HepG2 (cell line): ENCODE results near the gene ZNF148. TPM values are rescaled to one million over a fixed set of nuclear protein-coding genes. Genes with fewer than 3 reads are reported as not detected.

Experiments
- ATAC-seq: fragments of 200-7000 bp; cut with Tn5 transposase; 3 replicates; pipeline ENCODE4 v1.9.1; 2020; ENCODE audit warnings: mild to moderate bottlenecking, moderate library complexity
- BruUV-seq: library from RNA; stranded (reverse); fragments of 400-500 nt; replicated peaks from 2 replicates; lab custom pipeline; 2021; lab: Mats Ljungman, UMichigan
- CTCF ChIA-PET: fragments of 300-600 bp; formaldehyde crosslinking; extraction: SDS; loops from one replicate; lab custom pipeline; 2021; ENCODE audit warnings: low total read pairs, inconsistent platforms, low intra/inter-chr PET ratio; lab: Yijun Ruan, JAX
- POLR2A ChIA-PET: fragments of 350-600 bp; sonication (Branson Sonifier 250); formaldehyde crosslinking; loops from one replicate; lab custom pipeline; 2020; ENCODE audit warnings: antibody characterized with exemption, inconsistent platforms; lab: Yijun Ruan, JAX
- DNase-seq: peaks from one replicate; pipeline ENCODE4 v3.0.0-alpha.2; 2015; ENCODE audit warnings: low spot score
- FAIRE-seq: peaks from 3 replicates; lab custom pipeline; 2011; peaks lifted over from hg19 to GRCh38; lab: Jason Lieb, UNC
- H2AFZ ChIP-seq: one replicate; pipeline ENCODE4 v1.6.1; 2011; ENCODE audit warnings: low read length, inconsistent platforms
- H3K27ac ChIP-seq: fragments of 300-600 bp; 3 replicates; pipeline ENCODE4 v1.8.0; 2011; ENCODE audit warnings: mixed run types, mild to moderate bottlenecking, mixed read lengths, low read length, inconsistent platforms; ENCODE audit not compliant: insufficient read depth; ENCODE audit errors: extremely low read length
- H3K27me3 ChIP-seq, 2 experiments: fragments of 200-600 bp in 1 of 2; 2 replicates in 1 of 2; 3 replicates in 1 of 2; pipeline versions ENCODE4 v1.6.0 to v1.8.0; 2011; ENCODE audit warnings: low read length in 2 of 2, mild to moderate bottlenecking in 2 of 2, moderate library complexity in 2 of 2, inconsistent platforms in 1 of 2; ENCODE audit not compliant: insufficient read depth in 2 of 2, control insufficient read depth in 1 of 2
- H3K36me3 ChIP-seq, 2 experiments: fragments of 200-600 bp in 1 of 2; replicated peaks in 1 of 2; 2 replicates in 1 of 2; 3 replicates in 1 of 2; pipeline versions ENCODE4 v1.5.1 to v1.8.0; 2011; ENCODE audit warnings: low read length in 2 of 2, inconsistent platforms in 1 of 2; ENCODE audit not compliant: insufficient read depth in 2 of 2, control insufficient read depth in 1 of 2
- H3K4me1 ChIP-seq: 2 replicates; pipeline ENCODE4 v1.5.1; 2012; ENCODE audit warnings: low read length, inconsistent platforms; ENCODE audit not compliant: insufficient read depth
- H3K4me2 ChIP-seq: 2 replicates; pipeline ENCODE4 v1.6.0; 2011; ENCODE audit warnings: low read depth, low read length, inconsistent platforms
- H3K4me3 ChIP-seq, 3 experiments: fragments of 200-600 bp in 1 of 3; sonication (generic), shearing (Covaris generic) in 1 of 3; replicated peaks in 1 of 3; 2 replicates each; pipeline ENCODE4 v1.5.1; 2011 to 2016; ENCODE audit warnings: low read length in 3 of 3, inconsistent platforms in 2 of 3, low read depth in 2 of 3, mild to moderate bottlenecking in 2 of 3, control low read depth in 1 of 3, mixed read lengths in 1 of 3; ENCODE audit not compliant: insufficient read depth in 1 of 3
- H3K79me2 ChIP-seq: one replicate; pipeline ENCODE4 v1.6.1; 2011; ENCODE audit warnings: low read length, inconsistent platforms; ENCODE audit not compliant: insufficient read depth
- H3K9ac ChIP-seq: 2 replicates; pipeline ENCODE4 v1.6.0; 2011; ENCODE audit warnings: mild to moderate bottlenecking, low read depth, low read length, inconsistent platforms; ENCODE audit not compliant: insufficient read depth
- H3K9me3 ChIP-seq: 2 replicates; pipeline ENCODE4 v1.5.1; 2012; ENCODE audit warnings: mild to moderate bottlenecking, low read length
- H4K20me1 ChIP-seq: 2 replicates; pipeline ENCODE4 v1.6.0; 2011; ENCODE audit warnings: inconsistent platforms, mild to moderate bottlenecking, low read length, moderate library complexity; ENCODE audit not compliant: insufficient read depth
- CAMTA2 ChIP-seq: sonication (generic); formaldehyde crosslinking; IDR thresholded peaks from 2 replicates; pipeline ENCODE4 v1.4.0; 2020; ENCODE audit warnings: mild to moderate bottlenecking, missing genetic modification reagents, borderline replicate concordance
- CBX1 ChIP-seq: IDR thresholded peaks from one replicate; pipeline ENCODE4 v1.6.1; 2016; ENCODE audit warnings: antibody characterized with exemption, low read depth
- GLMP ChIP-seq: sonication (generic); formaldehyde crosslinking; IDR thresholded peaks from 2 replicates; pipeline ENCODE4 v1.9.0; 2021; ENCODE audit warnings: missing genetic modification reagents, mild to moderate bottlenecking, borderline replicate concordance
- IRX3 ChIP-seq: sonication (generic); formaldehyde crosslinking; IDR thresholded peaks from 2 replicates; pipeline ENCODE4 v1.8.1; 2023; ENCODE audit warnings: mild to moderate bottlenecking, low read depth, missing genetic modification reagents, borderline replicate concordance
- ZKSCAN5 ChIP-seq: sonication (generic); formaldehyde crosslinking; IDR thresholded peaks from 2 replicates; pipeline ENCODE4 v1.5.1; 2020; ENCODE audit warnings: mild to moderate bottlenecking, missing genetic modification reagents
- ZNF12 ChIP-seq: sonication (generic); formaldehyde crosslinking; IDR thresholded peaks from 2 replicates; pipeline ENCODE4 v1.5.0; 2020; ENCODE audit warnings: missing genetic modification reagents
- ZSCAN30 ChIP-seq: sonication (generic); formaldehyde crosslinking; IDR thresholded peaks from 2 replicates; pipeline ENCODE4 v1.5.0; 2020; ENCODE audit warnings: mild to moderate bottlenecking, missing genetic modification reagents
- WGBS: methylation state at CpG from one replicate; pipeline ENCODE4 v1.1.6; 2017; ENCODE audit warnings: low lambda C conversion rate; 5-methylcytosine and 5-hydroxymethylcytosine counted together
- in situ Hi-C: cut with HindIII; loops from 2 replicates; pipeline ENCODE4 v1.10.0; 2017; ENCODE audit warnings: low pct_unique_long_range_greater_than_20kb; ENCODE audit not compliant: extremely low pct_ligation_motif_present
- intact Hi-C: fragments of 100-400 bp; cut with micrococcal nuclease; formaldehyde crosslinking; loops from one replicate; pipeline ENCODE4 v1.10.0; 2022; ENCODE audit not compliant: unreplicated experiment
- polyA plus RNA-seq, 8 experiments: library from polyadenylated mRNA; depleted of rRNA in 3 of 8; stranded (reverse) in 7 of 8; unstranded in 1 of 8; fragments of >200 nt; fragmentation: Illumina TruSeq in 4 of 8; extraction: Trizol in 4 of 8; gene quantifications; 2 replicates each; pipeline versions ENCODE4 v1.2.1 to v1.2.3, GENCODE V29; 2011 to 2016; ENCODE audit warnings: low read depth in 4 of 8, missing spikeins in 1 of 8, mixed read lengths in 1 of 8; ENCODE audit not compliant: insufficient read depth in 1 of 8
- total RNA-seq, 5 experiments: library from RNA; depleted of rRNA; stranded (reverse); fragments of >200 nt; fragmentation: Illumina TruSeq; extraction: Trizol; gene quantifications; 2 replicates each; pipeline ENCODE4 v1.2.3, GENCODE V29; 2016; ENCODE audit warnings: low read depth in 1 of 5
- TF ChIP-seq, protein P1 (sequence below): sonication (generic); formaldehyde crosslinking; IDR thresholded peaks from 2 replicates; pipeline ENCODE4 v1.4.0; 2020; ENCODE audit warnings: missing genetic modification reagents

The ZNF148 gene
- total and polyA plus RNA-seq, 2 of the 13 experiments (the other 11 are each of a cell fraction or from before 2014, with no cell fraction given): 10.6 to 36.1 TPM

- ATAC-seq: no peak
- WGBS: 50% methylated on average over 1 of the region's 1 CpG
- Histone ChIP-seq H3K9ac (no peak overlapping the region), H3K36me3 (no peaks in the 10 kb centered on the region), H3K4me2 (no peak overlapping the region), H4K20me1 (no peaks in the 10 kb centered on the region), H3K27ac (no peak overlapping the region), H3K9me3 (no peaks in the 10 kb centered on the region), H3K4me3 (no peak overlapping the region), H3K79me2 (no peaks in the 10 kb centered on the region), H2AFZ (no peak overlapping the region), H3K4me1 (no peaks in the 10 kb centered on the region), H3K27me3 (0 out of 5 replicates have a peak, but pooled peaks cover 0 to 3% of the 10 kb centered on the region in 2 experiments)
- no peak for DNase-seq
- TF ChIP-seq CBX1: no peak
- TF ChIP-seq ZNF12: no peak
- TF ChIP-seq GLMP (CRISPR knock-in tag): no peak
- no peak for TF ChIP-seq IRX3
- TF ChIP-seq, protein P1, sequence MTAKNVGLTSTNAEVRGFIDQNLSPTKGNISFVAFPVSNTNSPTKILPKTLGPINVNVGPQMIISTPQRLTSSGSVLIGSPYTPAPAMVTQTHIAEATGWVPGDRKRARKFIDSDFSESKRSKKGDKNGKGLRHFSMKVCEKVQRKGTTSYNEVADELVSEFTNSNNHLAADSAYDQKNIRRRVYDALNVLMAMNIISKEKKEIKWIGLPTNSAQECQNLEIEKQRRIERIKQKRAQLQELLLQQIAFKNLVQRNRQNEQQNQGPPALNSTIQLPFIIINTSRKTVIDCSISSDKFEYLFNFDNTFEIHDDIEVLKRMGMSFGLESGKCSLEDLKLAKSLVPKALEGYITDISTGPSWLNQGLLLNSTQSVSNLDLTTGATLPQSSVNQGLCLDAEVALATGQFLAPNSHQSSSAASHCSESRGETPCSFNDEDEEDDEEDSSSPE (CRISPR knock-in tag): no peak
- no peak for TF ChIP-seq ZSCAN30 (CRISPR knock-in tag)
- TF ChIP-seq ZKSCAN5 (CRISPR knock-in tag): no peak
- TF ChIP-seq CAMTA2: no peak
- intact Hi-C loops: no loop called here
- ChIA-PET CTCF (no interaction called here), POLR2A (no interaction called here)
- in situ Hi-C loops: no loop called here
- no peak for FAIRE-seq
- BruUV-seq: no TSS peak
Observed at GRCh38 chr3:125179884-125180240, 195.3 kb downstream of the ZNF148 start.
